A673 (cell line): ENCODE measurements around the gene SLC25A47. TPM values are rescaled to one million over a fixed set of nuclear protein-coding genes. Genes with fewer than 3 reads are reported as not detected.
"Not testable (repeated sequence)": the region's sequence is repeated elsewhere in the genome, so short reads cannot be mapped to it uniquely, and the experiment has no call there.

Experiments
- BruUV-seq: library from RNA; stranded (reverse); fragments of 400-500 nt; replicated peaks from 2 replicates; lab custom pipeline; 2021; lab: Mats Ljungman, UMichigan
- CTCF ChIA-PET: fragments of 300-600 bp; sonication (Branson Sonifier 250); formaldehyde crosslinking; loops from one replicate; lab custom pipeline; 2022; ENCODE audit warnings: antibody characterized with exemption; lab: Charles Lee
- POLR2A ChIA-PET: fragments of 300-600 bp; sonication (Branson Sonifier 250); formaldehyde crosslinking; loops from one replicate; lab custom pipeline; 2022; ENCODE audit warnings: antibody characterized with exemption; ENCODE audit not compliant: low non-redundant PET; lab: Charles Lee
- DNase-seq: peaks from one replicate; pipeline ENCODE4 v3.0.0-alpha.2; 2015; ENCODE audit warnings: low spot score
- H3K27ac ChIP-seq: fragments of 200-600 bp; sonication (generic); 2 replicates; pipeline ENCODE4 v1.5.1; 2016; ENCODE audit warnings: mixed run types, low read depth, mild to moderate bottlenecking, mixed read lengths, antibody characterized with exemption, low read length; ENCODE audit not compliant: poor library complexity, severe bottlenecking
- H3K27me3 ChIP-seq: fragments of 200-600 bp; sonication (generic); replicated peaks from 2 replicates; pipeline ENCODE4 v1.6.1; 2017; ENCODE audit warnings: mixed run types, low read depth, mild to moderate bottlenecking, mixed read lengths, antibody characterized with exemption, low read length; ENCODE audit not compliant: insufficient read depth, poor library complexity
- H3K36me3 ChIP-seq: fragments of 200-600 bp; sonication (generic); 2 replicates; pipeline ENCODE4 v1.6.1; 2016; ENCODE audit warnings: mixed run types, mild to moderate bottlenecking, mixed read lengths, antibody characterized with exemption, low read length; ENCODE audit not compliant: insufficient read depth, poor library complexity, severe bottlenecking
- H3K4me1 ChIP-seq: fragments of 200-600 bp; sonication (generic); 2 replicates; pipeline ENCODE4 v1.6.1; 2017; ENCODE audit warnings: mixed run types, mild to moderate bottlenecking, mixed read lengths, antibody characterized with exemption, low read length; ENCODE audit not compliant: insufficient read depth, poor library complexity, severe bottlenecking
- H3K4me3 ChIP-seq: fragments of 200-600 bp; sonication (generic); 2 replicates; pipeline ENCODE4 v1.5.1; 2016; ENCODE audit warnings: low read depth, mixed run types, mild to moderate bottlenecking, mixed read lengths, low read length; ENCODE audit not compliant: poor library complexity, severe bottlenecking
- H3K9me3 ChIP-seq: fragments of 200-600 bp; sonication (generic); 2 replicates; pipeline ENCODE4 v1.6.1; 2016; ENCODE audit warnings: mixed run types, low read depth, mild to moderate bottlenecking, mixed read lengths, antibody characterized with exemption, low read length; ENCODE audit not compliant: poor library complexity, severe bottlenecking
- EZH2 ChIP-seq: fragments of 200-600 bp; sonication (generic); IDR thresholded peaks from 2 replicates; pipeline ENCODE4 v1.6.1; 2017; ENCODE audit warnings: borderline replicate concordance, low read depth, mild to moderate bottlenecking, mixed read lengths, antibody characterized with exemption, low read length; ENCODE audit not compliant: poor library complexity, severe bottlenecking
- intact Hi-C: fragments of 100-400 bp; cut with micrococcal nuclease; formaldehyde crosslinking; loops from one replicate; pipeline ENCODE4 v1.10.0; 2022; ENCODE audit not compliant: unreplicated experiment
- total RNA-seq: library from RNA; stranded (reverse); gene quantifications from 2 replicates; pipeline ENCODE4 v1.2.3, GENCODE V29; 2021
- TF ChIP-seq, protein P1 (sequence below): fragments of 300-800, 200-600 bp; sonication (generic); conservative IDR thresholded peaks from 2 replicates; pipeline ENCODE4 v1.5.1; 2017; ENCODE audit warnings: low read depth, mild to moderate bottlenecking, antibody characterized with exemption, low read length, moderate library complexity, mixed read lengths

The SLC25A47 gene
- total RNA-seq, 1 experiment from 2014 or later: not detected

DNA sequence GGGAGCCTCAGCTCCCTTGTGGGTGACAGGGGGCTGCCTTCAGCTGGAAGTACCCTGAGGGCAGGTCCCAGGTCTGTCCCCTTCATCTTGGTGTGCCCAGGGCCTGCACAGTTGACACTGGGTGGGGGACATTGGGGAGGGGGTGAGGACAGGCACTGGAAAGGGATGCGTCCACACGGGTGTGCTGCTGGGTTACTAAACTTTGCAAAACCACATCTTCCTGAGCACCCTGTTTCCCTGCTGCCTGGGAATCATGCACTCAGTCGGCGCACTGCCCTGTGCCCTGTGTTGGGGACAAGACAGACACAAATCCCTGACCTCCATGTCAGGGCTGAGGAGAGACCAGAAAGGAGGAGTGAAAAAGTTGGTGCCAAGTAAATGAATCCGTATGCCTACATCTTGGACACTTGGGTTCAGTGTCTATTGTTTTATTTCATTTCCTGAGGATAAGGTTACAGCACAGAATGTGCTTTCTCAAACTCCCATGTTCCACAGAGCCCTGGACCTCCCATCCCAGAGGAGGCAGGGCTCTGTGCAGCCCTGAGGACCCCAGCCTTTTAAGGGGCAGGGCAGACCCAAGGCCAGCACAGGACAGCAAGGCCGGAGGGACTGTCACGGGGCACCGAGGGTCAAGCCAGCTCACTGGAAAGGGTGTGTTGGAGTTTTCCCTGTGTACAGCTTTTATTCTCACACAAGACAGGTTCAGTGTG lies 14.0 kb upstream of the SLC25A47 start:
- intact Hi-C loops: no loop called here
- BruUV-seq: no TSS peak
- Histone ChIP-seq H3K4me1 (peaks cover 17% of the 10 kb centered on the region), H3K36me3 (no peaks in the 10 kb centered on the region), H3K27me3 (no peaks in the 10 kb centered on the region), H3K27ac (no peak overlapping the region), H3K4me3 (no peak overlapping the region), H3K9me3 (no peaks in the 10 kb centered on the region)
- POLR2A ChIA-PET: no interaction called here
- TF ChIP-seq, protein P1, sequence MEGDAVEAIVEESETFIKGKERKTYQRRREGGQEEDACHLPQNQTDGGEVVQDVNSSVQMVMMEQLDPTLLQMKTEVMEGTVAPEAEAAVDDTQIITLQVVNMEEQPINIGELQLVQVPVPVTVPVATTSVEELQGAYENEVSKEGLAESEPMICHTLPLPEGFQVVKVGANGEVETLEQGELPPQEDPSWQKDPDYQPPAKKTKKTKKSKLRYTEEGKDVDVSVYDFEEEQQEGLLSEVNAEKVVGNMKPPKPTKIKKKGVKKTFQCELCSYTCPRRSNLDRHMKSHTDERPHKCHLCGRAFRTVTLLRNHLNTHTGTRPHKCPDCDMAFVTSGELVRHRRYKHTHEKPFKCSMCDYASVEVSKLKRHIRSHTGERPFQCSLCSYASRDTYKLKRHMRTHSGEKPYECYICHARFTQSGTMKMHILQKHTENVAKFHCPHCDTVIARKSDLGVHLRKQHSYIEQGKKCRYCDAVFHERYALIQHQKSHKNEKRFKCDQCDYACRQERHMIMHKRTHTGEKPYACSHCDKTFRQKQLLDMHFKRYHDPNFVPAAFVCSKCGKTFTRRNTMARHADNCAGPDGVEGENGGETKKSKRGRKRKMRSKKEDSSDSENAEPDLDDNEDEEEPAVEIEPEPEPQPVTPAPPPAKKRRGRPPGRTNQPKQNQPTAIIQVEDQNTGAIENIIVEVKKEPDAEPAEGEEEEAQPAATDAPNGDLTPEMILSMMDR: no peak
- TF ChIP-seq EZH2: no peak
- CTCF ChIA-PET: no interaction called here
- no peak for DNase-seq

DNA sequence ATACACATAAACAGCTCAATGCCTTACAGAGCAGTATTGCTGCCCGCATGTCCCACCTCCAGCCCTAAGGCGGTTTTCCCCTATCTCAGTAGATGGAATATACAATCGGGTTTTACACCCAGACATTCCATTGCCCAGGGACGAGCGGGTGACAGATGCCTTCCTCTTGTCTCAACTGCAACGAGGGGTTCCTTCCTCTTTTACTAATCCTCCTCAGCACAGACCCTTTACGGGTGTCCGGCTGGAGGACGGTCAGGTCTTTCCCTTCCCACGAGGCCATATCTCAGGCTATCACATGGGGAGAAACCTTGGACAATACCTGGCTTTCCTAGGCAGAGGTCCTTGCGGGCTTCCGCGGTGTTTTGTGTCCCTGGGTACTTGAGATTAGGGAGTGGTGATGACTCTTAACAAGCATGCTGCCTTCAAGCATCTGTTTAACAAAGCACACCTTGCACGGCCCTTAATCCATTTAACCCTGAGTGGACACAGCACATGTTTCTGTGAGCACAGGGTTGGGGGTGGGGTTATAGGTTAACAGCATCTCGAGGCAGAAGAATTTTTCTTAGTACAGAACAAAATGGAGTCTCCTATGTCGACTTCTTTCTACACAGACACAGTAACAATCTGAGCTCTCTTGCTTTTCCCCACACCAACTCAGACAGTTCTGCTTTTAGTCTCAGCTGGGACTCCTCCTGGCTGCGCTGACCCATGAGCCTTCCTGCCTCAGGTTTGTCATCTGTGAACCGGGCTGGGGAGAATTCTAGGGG lies 10.8 kb upstream of the SLC25A47 start:
- DNase-seq, intact Hi-C loops, H3K27me3 ChIP-seq, POLR2A ChIA-PET, H3K4me3 ChIP-seq, BruUV-seq, H3K4me1 ChIP-seq, H3K27ac ChIP-seq, H3K36me3 ChIP-seq, CTCF ChIA-PET, H3K9me3 ChIP-seq: not testable (repeated sequence)

DNA sequence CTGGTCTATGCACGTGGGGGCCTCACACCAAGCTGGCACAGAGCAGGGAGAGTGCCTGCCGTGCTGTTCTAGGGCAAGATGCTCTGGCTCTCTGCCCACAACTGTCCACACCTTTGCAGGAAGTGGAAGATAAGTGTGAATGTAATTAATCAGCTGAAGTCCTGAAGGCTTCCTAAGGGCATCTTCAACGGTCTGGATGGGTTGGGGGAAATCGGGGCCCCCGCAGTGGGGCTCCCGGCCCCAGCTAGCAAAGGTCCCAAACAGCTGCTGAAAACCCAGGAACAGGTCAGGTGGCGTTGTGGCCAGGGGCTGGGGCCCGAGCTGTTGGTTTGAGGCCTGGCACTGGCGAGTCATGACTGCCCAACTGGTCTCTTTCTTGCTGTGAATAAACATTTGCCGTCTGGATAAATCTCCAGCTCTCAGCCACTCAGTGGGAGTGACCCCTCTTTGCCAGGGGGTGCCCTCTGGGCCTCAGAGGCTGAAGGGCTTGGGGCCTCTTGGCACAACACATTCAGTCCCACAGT lies 10.2 kb upstream of the SLC25A47 start:
- ChIA-PET CTCF (no interaction called here), POLR2A (no interaction called here)
- Histone ChIP-seq H3K36me3 (no peaks in the 10 kb centered on the region), H3K27me3 (no peaks in the 10 kb centered on the region), H3K4me3 (no peak overlapping the region), H3K4me1 (peaks cover under 1% of the 10 kb centered on the region), H3K9me3 (no peaks in the 10 kb centered on the region), H3K27ac (no peak overlapping the region)
- no peak for DNase-seq
- BruUV-seq: no TSS peak
- intact Hi-C loops: no loop called here
- no peak for TF ChIP-seq EZH2
- TF ChIP-seq, protein P1: no peak
